GM23338 (cell line): ENCODE measurements around the gene LRTM1. TPM values are rescaled to one million over a fixed set of nuclear protein-coding genes. Genes with fewer than 3 reads are reported as not detected.

ENCODE experiments used
- ATAC-seq: fragments of 200-7000 bp; cut with Tn5 transposase; 3 replicates; pipeline ENCODE4 v1.9.1; 2020
- DNase-seq: peaks from one replicate; pipeline ENCODE4 v3.0.0-alpha.2; 2015; ENCODE audit warnings: low spot score
- H2AFZ ChIP-seq: fragments of 200-600 bp; sonication (generic); 2 replicates; pipeline ENCODE4 v1.8.0; 2016; ENCODE audit warnings: antibody characterized with exemption, mild to moderate bottlenecking, moderate library complexity
- H3F3A ChIP-seq: fragments of 200-600 bp; sonication (generic); replicated peaks from 2 replicates; pipeline ENCODE4 v1.8.0; 2017; ENCODE audit warnings: antibody characterized with exemption, mixed run types, low read depth
- H3K27ac ChIP-seq: fragments of 200-600 bp; sonication (generic); 2 replicates; pipeline ENCODE4 v1.6.1; 2016; ENCODE audit warnings: low read depth
- H3K27me3 ChIP-seq: fragments of 200-600 bp; sonication (generic); 2 replicates; pipeline ENCODE4 v1.8.0; 2016; ENCODE audit warnings: mild to moderate bottlenecking, mixed run types, moderate library complexity; ENCODE audit not compliant: insufficient read depth
- H3K36me3 ChIP-seq: fragments of 200-600 bp; sonication (generic); 2 replicates; pipeline ENCODE4 v1.8.0; 2016; ENCODE audit warnings: mild to moderate bottlenecking; ENCODE audit not compliant: insufficient read depth
- H3K4me1 ChIP-seq: fragments of 200-600 bp; sonication (generic); 2 replicates; pipeline ENCODE4 v1.8.0; 2016; ENCODE audit warnings: mild to moderate bottlenecking, moderate library complexity; ENCODE audit not compliant: insufficient read depth
- H3K4me2 ChIP-seq: fragments of 200-600 bp; sonication (generic); 2 replicates; pipeline ENCODE4 v1.7.1; 2017; ENCODE audit warnings: mixed run types
- H3K4me3 ChIP-seq: fragments of 200-600 bp; sonication (generic); 2 replicates; pipeline ENCODE4 v1.6.1; 2016; ENCODE audit warnings: mixed run types
- H3K79me2 ChIP-seq: fragments of 200-600 bp; sonication (generic); replicated peaks from 2 replicates; pipeline ENCODE4 v1.8.0; 2017; ENCODE audit warnings: mild to moderate bottlenecking; ENCODE audit not compliant: insufficient read depth
- H3K9me2 ChIP-seq: fragments of 200-600 bp; sonication (generic); 2 replicates; pipeline ENCODE4 v1.8.0; 2017; ENCODE audit not compliant: insufficient read depth
- H4K20me1 ChIP-seq: fragments of 200-600 bp; sonication (generic); replicated peaks from 2 replicates; pipeline ENCODE4 v1.8.0; 2017; ENCODE audit warnings: mild to moderate bottlenecking; ENCODE audit not compliant: insufficient read depth
- H3K27ac Mint-ChIP-seq: 2 replicates; pipeline ENCODE4 v1.8.0; 2020; ENCODE audit warnings: inconsistent platforms, mild to moderate bottlenecking, moderate library complexity, mixed read lengths
- H3K27me3 Mint-ChIP-seq: 3 replicates; pipeline ENCODE4 v1.8.0; 2022; ENCODE audit warnings: low read depth, mild to moderate bottlenecking, moderate library complexity, mixed read lengths, inconsistent platforms; ENCODE audit not compliant: insufficient read depth, poor library complexity
- H3K36me3 Mint-ChIP-seq: 3 replicates; pipeline ENCODE4 v1.8.0; 2021; ENCODE audit warnings: low read depth, mild to moderate bottlenecking, inconsistent platforms, moderate library complexity, mixed read lengths
- H3K4me1 Mint-ChIP-seq: 3 replicates; pipeline ENCODE4 v1.8.0; 2020; ENCODE audit warnings: mild to moderate bottlenecking, inconsistent platforms, mixed read lengths
- H3K4me3 Mint-ChIP-seq: 3 replicates; pipeline ENCODE4 v1.8.0; 2021; ENCODE audit warnings: moderate library complexity, mild to moderate bottlenecking, inconsistent platforms, mixed read lengths
- H3K9me3 Mint-ChIP-seq: 3 replicates; pipeline ENCODE4 v1.8.0; 2020; ENCODE audit warnings: moderate library complexity, mild to moderate bottlenecking, inconsistent platforms, mixed read lengths
- EZH2 ChIP-seq: fragments of 200-600 bp; sonication (generic); IDR thresholded peaks from one replicate; pipeline ENCODE4 v1.8.0; 2017; ENCODE audit warnings: antibody characterized with exemption, mild to moderate bottlenecking, low read depth; ENCODE audit not compliant: unreplicated experiment
- POLR2AphosphoS5 ChIP-seq: IDR thresholded peaks from 2 replicates; pipeline ENCODE4 v1.6.1; 2016; ENCODE audit warnings: antibody characterized with exemption, low read depth
- STAT1 ChIP-seq: IDR thresholded peaks from one replicate; pipeline ENCODE4 v1.6.1; 2016; ENCODE audit warnings: antibody characterized with exemption; ENCODE audit not compliant: unreplicated experiment
- ZNF114 ChIP-seq: fragments of 250-450 bp; sonication (Bioruptor Pico); IDR thresholded peaks from 2 replicates; pipeline ENCODE4 v1.5.0; 2020; ENCODE audit warnings: mild to moderate bottlenecking, moderate library complexity
- ZNF331 ChIP-seq: fragments of 250-450 bp; sonication (Bioruptor Pico); IDR thresholded peaks from 2 replicates; pipeline ENCODE4 v1.5.0; 2020; ENCODE audit warnings: low read depth, mild to moderate bottlenecking, moderate library complexity
- long read RNA-seq: library from polyadenylated mRNA; unstranded; transcript quantifications from one replicate; pipeline ENCODE4 v2.0.0, GENCODE V29; 2020; ENCODE audit not compliant: unreplicated experiment
- polyA plus RNA-seq: library from polyadenylated mRNA; unstranded; fragments of >200 nt; fragmentation: Nextera tagmentation; extraction: Ambion mirVana; gene quantifications from 2 replicates; pipeline ENCODE4 v1.2.1, GENCODE V29; 2016
- total RNA-seq: library from RNA; depleted of rRNA; stranded (reverse); fragments of >200 nt; shearing (Covaris generic); gene quantifications from 2 replicates; pipeline ENCODE4 v1.2.3, GENCODE V29; 2014; rRNA removed
- TF ChIP-seq, protein P1 (sequence below): fragments of 250-450 bp; sonication (Bioruptor Pico); IDR thresholded peaks from 2 replicates; pipeline ENCODE4 v1.5.0; 2020; ENCODE audit warnings: mild to moderate bottlenecking, moderate library complexity
- TF ChIP-seq, protein P2 (sequence below): IDR thresholded peaks from one replicate; pipeline ENCODE4 v1.6.1; 2018; ENCODE audit warnings: antibody characterized with exemption; ENCODE audit not compliant: unreplicated experiment
- TF ChIP-seq, protein P3 (sequence below), 2 experiments: fragments of 200-600 bp in 1 of 2; sonication (generic) in 1 of 2; conservative IDR thresholded peaks; 2 replicates each; pipeline versions ENCODE4 v1.5.1 to v1.6.1; 2016 to 2017; ENCODE audit warnings: antibody characterized with exemption in 2 of 2, low read depth in 2 of 2, mild to moderate bottlenecking in 2 of 2, moderate library complexity in 1 of 2
- TF ChIP-seq, protein P4 (sequence below): IDR thresholded peaks from 2 replicates; pipeline ENCODE4 v1.6.1; 2016; ENCODE audit warnings: antibody characterized with exemption

LRTM1 gene
- not detected in 2 replicates for total RNA-seq
- polyA plus RNA-seq = 0.47 TPM in 1 of 2 replicates, not detected in the other
- long read RNA-seq = 0 reads

DNA sequence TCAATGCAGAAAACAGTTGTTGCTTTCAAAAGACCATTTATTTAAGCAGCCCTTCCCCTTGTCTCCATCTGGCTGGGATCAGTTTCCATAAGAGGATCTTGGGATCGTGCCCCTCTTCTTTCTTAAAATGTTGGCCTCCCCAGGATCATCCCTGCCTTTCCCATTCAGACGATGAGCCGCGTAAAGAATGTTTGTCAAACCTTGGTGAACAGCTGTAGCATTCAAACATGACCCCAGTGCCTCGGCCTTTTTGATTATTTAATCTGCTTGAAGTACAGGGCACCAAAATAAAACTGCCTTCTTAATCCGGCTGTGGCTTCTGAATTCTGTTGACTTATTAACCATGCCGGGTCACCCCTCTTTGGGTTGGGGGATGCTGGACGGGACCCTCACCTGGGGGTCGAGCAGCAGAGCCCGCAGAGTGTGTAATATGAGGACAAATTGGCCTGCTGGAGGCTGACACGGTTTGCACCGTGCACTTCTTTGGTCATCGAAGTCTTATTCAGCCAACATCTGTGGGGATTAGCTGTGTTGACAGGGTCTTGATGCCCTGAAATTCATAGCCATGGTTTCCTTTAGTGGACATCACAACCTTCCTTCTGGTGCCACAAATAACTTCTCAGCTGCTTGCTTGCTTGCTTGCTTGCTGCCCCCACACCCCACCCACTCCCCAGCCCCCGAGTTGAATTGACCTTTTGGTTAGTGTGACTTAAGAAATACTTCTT lies at the start of gene LRTM1:
TSS of gene LRTM1 (minus strand) at position 14 of the 725 bp plus-strand sequence. CDS start 148 bp downstream, outside the sequence.
- Mint-ChIP-seq H3K4me1 (peaks cover 8% of the 10 kb centered on the region), H3K4me3 (no peak within 1 kb of the TSS), H3K9me3 (no peaks in the 10 kb centered on the region), H3K27ac (no peak within 1 kb of the TSS), H3K36me3 (no peaks in the 10 kb centered on the region), H3K27me3 (peaks cover 3% of the 10 kb centered on the region)
- Histone ChIP-seq H2AFZ (no peak within 1 kb of the TSS), H3K4me2 (no peak within 1 kb of the TSS), H3K4me3 (no peak within 1 kb of the TSS), H3K27me3 (no peaks in the 10 kb centered on the region), H3K4me1 (no peaks in the 10 kb centered on the region), H3K27ac (no peak within 1 kb of the TSS), H3F3A (no peaks in the 10 kb centered on the region), H3K36me3 (no peaks in the 10 kb centered on the region), H3K9me2 (no peaks in the 10 kb centered on the region), H4K20me1 (no peaks in the 10 kb centered on the region), H3K79me2 (no peaks in the 10 kb centered on the region)
- ATAC-seq (no peak), DNase-seq (no peak)
- TF ChIP-seq POLR2AphosphoS5 (no peak), EZH2 (no peak), ZNF114 (CRISPR knock-in tag) (no peak), STAT1 (no peak), ZNF331 (CRISPR knock-in tag) (no peak)
- TF ChIP-seq, protein P1, sequence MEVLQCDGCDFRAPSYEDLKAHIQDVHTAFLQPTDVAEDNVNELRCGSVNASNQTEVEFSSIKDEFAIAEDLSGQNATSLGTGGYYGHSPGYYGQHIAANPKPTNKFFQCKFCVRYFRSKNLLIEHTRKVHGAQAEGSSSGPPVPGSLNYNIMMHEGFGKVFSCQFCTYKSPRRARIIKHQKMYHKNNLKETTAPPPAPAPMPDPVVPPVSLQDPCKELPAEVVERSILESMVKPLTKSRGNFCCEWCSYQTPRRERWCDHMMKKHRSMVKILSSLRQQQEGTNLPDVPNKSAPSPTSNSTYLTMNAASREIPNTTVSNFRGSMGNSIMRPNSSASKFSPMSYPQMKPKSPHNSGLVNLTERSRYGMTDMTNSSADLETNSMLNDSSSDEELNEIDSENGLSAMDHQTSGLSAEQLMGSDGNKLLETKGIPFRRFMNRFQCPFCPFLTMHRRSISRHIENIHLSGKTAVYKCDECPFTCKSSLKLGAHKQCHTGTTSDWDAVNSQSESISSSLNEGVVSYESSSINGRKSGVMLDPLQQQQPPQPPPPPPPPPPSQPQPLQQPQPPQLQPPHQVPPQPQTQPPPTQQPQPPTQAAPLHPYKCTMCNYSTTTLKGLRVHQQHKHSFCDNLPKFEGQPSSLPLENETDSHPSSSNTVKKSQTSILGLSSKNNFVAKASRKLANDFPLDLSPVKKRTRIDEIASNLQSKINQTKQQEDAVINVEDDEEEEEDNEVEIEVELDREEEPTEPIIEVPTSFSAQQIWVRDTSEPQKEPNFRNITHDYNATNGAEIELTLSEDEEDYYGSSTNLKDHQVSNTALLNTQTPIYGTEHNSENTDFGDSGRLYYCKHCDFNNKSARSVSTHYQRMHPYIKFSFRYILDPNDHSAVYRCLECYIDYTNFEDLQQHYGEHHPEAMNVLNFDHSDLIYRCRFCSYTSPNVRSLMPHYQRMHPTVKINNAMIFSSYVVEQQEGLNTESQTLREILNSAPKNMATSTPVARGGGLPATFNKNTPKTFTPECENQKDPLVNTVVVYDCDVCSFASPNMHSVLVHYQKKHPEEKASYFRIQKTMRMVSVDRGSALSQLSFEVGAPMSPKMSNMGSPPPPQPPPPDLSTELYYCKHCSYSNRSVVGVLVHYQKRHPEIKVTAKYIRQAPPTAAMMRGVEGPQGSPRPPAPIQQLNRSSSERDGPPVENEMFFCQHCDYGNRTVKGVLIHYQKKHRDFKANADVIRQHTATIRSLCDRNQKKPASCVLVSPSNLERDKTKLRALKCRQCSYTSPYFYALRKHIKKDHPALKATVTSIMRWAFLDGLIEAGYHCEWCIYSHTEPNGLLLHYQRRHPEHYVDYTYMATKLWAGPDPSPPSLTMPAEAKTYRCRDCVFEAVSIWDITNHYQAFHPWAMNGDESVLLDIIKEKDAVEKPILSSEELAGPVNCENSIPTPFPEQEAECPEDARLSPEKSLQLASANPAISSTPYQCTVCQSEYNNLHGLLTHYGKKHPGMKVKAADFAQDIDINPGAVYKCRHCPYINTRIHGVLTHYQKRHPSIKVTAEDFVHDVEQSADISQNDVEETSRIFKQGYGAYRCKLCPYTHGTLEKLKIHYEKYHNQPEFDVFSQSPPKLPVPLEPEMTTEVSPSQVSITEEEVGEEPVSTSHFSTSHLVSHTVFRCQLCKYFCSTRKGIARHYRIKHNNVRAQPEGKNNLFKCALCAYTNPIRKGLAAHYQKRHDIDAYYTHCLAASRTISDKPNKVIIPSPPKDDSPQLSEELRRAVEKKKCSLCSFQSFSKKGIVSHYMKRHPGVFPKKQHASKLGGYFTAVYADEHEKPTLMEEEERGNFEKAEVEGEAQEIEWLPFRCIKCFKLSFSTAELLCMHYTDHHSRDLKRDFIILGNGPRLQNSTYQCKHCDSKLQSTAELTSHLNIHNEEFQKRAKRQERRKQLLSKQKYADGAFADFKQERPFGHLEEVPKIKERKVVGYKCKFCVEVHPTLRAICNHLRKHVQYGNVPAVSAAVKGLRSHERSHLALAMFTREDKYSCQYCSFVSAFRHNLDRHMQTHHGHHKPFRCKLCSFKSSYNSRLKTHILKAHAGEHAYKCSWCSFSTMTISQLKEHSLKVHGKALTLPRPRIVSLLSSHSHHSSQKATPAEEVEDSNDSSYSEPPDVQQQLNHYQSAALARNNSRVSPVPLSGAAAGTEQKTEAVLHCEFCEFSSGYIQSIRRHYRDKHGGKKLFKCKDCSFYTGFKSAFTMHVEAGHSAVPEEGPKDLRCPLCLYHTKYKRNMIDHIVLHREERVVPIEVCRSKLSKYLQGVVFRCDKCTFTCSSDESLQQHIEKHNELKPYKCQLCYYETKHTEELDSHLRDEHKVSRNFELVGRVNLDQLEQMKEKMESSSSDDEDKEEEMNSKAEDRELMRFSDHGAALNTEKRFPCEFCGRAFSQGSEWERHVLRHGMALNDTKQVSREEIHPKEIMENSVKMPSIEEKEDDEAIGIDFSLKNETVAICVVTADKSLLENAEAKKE (CRISPR knock-in tag) = no peak
- TF ChIP-seq, protein P2, sequence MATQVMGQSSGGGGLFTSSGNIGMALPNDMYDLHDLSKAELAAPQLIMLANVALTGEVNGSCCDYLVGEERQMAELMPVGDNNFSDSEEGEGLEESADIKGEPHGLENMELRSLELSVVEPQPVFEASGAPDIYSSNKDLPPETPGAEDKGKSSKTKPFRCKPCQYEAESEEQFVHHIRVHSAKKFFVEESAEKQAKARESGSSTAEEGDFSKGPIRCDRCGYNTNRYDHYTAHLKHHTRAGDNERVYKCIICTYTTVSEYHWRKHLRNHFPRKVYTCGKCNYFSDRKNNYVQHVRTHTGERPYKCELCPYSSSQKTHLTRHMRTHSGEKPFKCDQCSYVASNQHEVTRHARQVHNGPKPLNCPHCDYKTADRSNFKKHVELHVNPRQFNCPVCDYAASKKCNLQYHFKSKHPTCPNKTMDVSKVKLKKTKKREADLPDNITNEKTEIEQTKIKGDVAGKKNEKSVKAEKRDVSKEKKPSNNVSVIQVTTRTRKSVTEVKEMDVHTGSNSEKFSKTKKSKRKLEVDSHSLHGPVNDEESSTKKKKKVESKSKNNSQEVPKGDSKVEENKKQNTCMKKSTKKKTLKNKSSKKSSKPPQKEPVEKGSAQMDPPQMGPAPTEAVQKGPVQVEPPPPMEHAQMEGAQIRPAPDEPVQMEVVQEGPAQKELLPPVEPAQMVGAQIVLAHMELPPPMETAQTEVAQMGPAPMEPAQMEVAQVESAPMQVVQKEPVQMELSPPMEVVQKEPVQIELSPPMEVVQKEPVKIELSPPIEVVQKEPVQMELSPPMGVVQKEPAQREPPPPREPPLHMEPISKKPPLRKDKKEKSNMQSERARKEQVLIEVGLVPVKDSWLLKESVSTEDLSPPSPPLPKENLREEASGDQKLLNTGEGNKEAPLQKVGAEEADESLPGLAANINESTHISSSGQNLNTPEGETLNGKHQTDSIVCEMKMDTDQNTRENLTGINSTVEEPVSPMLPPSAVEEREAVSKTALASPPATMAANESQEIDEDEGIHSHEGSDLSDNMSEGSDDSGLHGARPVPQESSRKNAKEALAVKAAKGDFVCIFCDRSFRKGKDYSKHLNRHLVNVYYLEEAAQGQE = no peak
- TF ChIP-seq, protein P3, sequence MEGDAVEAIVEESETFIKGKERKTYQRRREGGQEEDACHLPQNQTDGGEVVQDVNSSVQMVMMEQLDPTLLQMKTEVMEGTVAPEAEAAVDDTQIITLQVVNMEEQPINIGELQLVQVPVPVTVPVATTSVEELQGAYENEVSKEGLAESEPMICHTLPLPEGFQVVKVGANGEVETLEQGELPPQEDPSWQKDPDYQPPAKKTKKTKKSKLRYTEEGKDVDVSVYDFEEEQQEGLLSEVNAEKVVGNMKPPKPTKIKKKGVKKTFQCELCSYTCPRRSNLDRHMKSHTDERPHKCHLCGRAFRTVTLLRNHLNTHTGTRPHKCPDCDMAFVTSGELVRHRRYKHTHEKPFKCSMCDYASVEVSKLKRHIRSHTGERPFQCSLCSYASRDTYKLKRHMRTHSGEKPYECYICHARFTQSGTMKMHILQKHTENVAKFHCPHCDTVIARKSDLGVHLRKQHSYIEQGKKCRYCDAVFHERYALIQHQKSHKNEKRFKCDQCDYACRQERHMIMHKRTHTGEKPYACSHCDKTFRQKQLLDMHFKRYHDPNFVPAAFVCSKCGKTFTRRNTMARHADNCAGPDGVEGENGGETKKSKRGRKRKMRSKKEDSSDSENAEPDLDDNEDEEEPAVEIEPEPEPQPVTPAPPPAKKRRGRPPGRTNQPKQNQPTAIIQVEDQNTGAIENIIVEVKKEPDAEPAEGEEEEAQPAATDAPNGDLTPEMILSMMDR (conservative IDR thresholded peaks at IDR 0.05; ENCODE audit: low read depth in 2 of 2) = no peak
- TF ChIP-seq, protein P4, sequence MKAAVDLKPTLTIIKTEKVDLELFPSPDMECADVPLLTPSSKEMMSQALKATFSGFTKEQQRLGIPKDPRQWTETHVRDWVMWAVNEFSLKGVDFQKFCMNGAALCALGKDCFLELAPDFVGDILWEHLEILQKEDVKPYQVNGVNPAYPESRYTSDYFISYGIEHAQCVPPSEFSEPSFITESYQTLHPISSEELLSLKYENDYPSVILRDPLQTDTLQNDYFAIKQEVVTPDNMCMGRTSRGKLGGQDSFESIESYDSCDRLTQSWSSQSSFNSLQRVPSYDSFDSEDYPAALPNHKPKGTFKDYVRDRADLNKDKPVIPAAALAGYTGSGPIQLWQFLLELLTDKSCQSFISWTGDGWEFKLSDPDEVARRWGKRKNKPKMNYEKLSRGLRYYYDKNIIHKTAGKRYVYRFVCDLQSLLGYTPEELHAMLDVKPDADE = no peak
